ENCODE measurements around the gene WDR45B.
"Not testable (repeated sequence)": the region's sequence is repeated elsewhere in the genome, so short reads cannot be mapped to it uniquely, and the experiment has no call there.

WDR45B gene

DNA sequence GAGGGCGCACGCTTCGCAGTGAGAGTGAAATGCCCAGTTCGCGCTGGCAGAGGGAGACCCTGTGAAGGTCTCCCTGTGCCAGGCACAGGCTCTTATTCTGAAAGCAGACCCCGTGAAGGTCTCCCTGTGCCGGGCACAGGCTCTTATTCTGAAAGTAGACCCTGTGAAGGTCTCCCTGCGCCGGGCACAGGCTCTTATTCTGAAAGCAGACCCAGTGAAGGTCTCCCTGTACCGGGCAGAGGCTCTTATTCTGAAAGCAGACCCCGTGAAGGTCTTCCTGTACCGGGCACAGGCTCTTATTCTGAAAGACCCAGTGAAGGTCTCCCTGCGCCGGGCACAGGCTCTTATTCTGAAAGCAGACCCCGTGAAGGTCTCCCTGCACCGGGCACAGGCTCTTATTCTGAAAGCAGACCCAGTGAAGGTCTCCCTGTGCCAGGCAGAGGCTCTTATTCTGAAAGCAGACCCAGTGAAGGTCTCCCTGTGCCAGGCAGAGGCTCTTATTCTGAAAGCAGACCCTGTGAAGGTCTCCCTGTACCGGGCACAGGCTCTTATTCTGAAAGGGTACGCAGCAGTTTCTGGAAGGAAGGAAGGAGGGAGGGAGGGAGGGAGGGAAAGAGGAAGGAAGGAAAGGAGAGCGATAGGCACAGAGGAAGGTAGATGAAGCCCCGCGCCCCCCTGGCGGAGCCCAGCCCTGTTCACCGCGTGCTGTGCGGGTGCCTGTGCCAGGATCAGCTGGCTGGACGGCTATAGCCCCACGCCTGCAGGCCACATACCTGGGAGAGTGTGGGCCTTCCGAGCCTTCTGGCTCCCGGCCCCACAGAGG, 55.3 kb downstream of the WDR45B start:
- Histone ChIP-seq H3K9me3 (replicated peaks; ENCODE audit: low read length) (no peaks in the 10 kb centered on the region), H3K36me3 (ENCODE audit: insufficient read depth, low read length) (peaks cover 38% of the 10 kb centered on the region), H3K4me2 (ENCODE audit: low read length) (peak overlapping the region; percentile 98), H3K4me1 (ENCODE audit: control insufficient read depth, insufficient read depth, low read length) (peaks cover 18% of the 10 kb centered on the region), H3K27me3 (ENCODE audit: control insufficient read depth, insufficient read depth, low read length) (no peaks in the 10 kb centered on the region), H3K4me3 (ENCODE audit: low read length) (peak overlapping the region; percentile 73), H3K9ac (ENCODE audit: low read depth, low read length) (peak overlapping the region; percentile 77)

GRCh38 chr17:82592289-82592766, 55.9 kb downstream of the WDR45B start:
- no peaks in the 10 kb centered on the region for H3K27me3 ChIP-seq (ENCODE audit: control insufficient read depth, insufficient read depth, low read length)
- peak overlapping the region; percentile 98 for H3K4me2 ChIP-seq (ENCODE audit: low read length)
- peaks cover 42% of the 10 kb centered on the region for H3K36me3 ChIP-seq (ENCODE audit: insufficient read depth, low read length)
- H3K9me3 ChIP-seq (replicated peaks; ENCODE audit: low read length) = no peaks in the 10 kb centered on the region
- peaks cover 15% of the 10 kb centered on the region for H3K4me1 ChIP-seq (ENCODE audit: control insufficient read depth, insufficient read depth, low read length)
- H3K9ac ChIP-seq (ENCODE audit: low read depth, low read length) = no peak overlapping the region
- no peak overlapping the region for H3K4me3 ChIP-seq (ENCODE audit: low read length)

GRCh38 chr17:82590881-82591539, 57.2 kb downstream of the WDR45B start:
- H3K36me3 ChIP-seq (ENCODE audit: insufficient read depth, low read length) = peaks cover 35% of the 10 kb centered on the region
- peaks cover 15% of the 10 kb centered on the region for H3K4me1 ChIP-seq (ENCODE audit: control insufficient read depth, insufficient read depth, low read length)

GRCh38 chr17:82590216-82590615, 58.0 kb downstream of the WDR45B start:
- Histone ChIP-seq H3K4me3 (ENCODE audit: low read length) (no peak overlapping the region), H3K36me3 (ENCODE audit: insufficient read depth, low read length) (peaks cover 36% of the 10 kb centered on the region), H3K4me2 (ENCODE audit: low read length) (no peak overlapping the region), H3K27me3 (ENCODE audit: control insufficient read depth, insufficient read depth, low read length) (no peaks in the 10 kb centered on the region), H3K9me3 (replicated peaks; ENCODE audit: low read length) (no peaks in the 10 kb centered on the region), H3K9ac (ENCODE audit: low read depth, low read length) (no peak overlapping the region), H3K4me1 (ENCODE audit: control insufficient read depth, insufficient read depth, low read length) (peaks cover 15% of the 10 kb centered on the region)

More at GRCh38 chr17:82590881-82591539, 57.2 kb downstream of the WDR45B start:
- Histone ChIP-seq H3K9me3 (replicated peaks; ENCODE audit: low read length) (no peaks in the 10 kb centered on the region), H3K4me2 (ENCODE audit: low read length) (no peak overlapping the region), H3K9ac (ENCODE audit: low read depth, low read length) (no peak overlapping the region), H3K4me3 (ENCODE audit: low read length) (no peak overlapping the region), H3K27me3 (ENCODE audit: control insufficient read depth, insufficient read depth, low read length) (no peaks in the 10 kb centered on the region)

- Histone ChIP-seq H3K4me3 (ENCODE audit: low read length) (no peak overlapping the region), H3K4me2 (ENCODE audit: low read length) (no peak overlapping the region), H3K27me3 (ENCODE audit: control insufficient read depth, insufficient read depth, low read length) (no peaks in the 10 kb centered on the region), H3K4me1 (ENCODE audit: control insufficient read depth, insufficient read depth, low read length) (peaks cover 15% of the 10 kb centered on the region), H3K9me3 (replicated peaks; ENCODE audit: low read length) (no peaks in the 10 kb centered on the region), H3K36me3 (ENCODE audit: insufficient read depth, low read length) (peaks cover 36% of the 10 kb centered on the region), H3K9ac (ENCODE audit: low read depth, low read length) (no peak overlapping the region)
Measured at GRCh38 chr17:82589851-82590180, 58.4 kb downstream of the WDR45B start.

DNA sequence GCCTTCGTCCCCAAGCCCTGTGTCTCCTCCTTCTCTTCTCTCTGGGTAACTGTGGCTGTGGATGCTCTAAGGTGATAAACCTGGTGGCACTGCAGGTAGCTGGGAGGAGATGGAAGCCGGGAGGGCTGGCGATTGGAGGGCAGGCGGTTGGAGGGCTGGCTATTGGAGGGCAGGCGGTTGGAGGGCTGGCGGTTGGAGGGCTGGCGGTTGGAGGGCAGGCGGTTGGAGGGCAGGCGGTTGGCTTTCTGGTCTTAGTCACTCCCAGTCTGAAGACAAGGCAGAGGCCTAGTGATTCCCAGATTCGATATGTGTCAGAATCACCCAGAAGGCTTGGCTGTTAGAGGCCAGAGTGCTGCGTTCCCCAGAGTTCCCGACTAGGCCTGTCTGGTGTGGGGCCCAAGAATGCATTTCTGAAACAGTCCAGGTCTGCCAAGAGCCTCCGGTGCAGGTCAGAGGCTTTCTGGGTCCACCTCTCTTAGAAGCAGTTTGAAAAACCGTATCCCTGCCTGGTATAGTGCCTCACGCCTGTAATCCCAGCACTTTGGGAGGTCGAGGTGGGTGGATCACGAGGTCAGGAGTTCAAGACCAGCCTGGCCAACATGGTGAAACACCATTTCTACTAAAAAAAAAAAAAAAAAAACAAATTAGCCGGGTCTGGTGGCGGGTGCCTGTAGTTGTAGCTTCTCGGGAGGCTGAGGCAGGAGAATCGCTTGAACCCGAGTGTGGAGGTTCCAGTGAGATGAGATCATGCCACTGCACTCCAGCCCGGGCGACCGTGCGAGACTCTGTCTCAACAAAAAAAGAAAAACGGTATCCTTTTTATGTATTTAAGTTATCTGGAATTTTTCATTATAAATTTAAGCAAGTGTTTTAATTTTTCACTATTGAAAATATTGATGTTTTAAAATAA, 59.7 kb downstream of the WDR45B start:
- no peaks in the 10 kb centered on the region for H3K27me3 ChIP-seq (ENCODE audit: control insufficient read depth, insufficient read depth, low read length)
- no peaks in the 10 kb centered on the region for H3K9me3 ChIP-seq (replicated peaks; ENCODE audit: low read length)
- no peak overlapping the region for H3K4me3 ChIP-seq (ENCODE audit: low read length)
- H3K36me3 ChIP-seq (ENCODE audit: insufficient read depth, low read length) = peaks cover 40% of the 10 kb centered on the region
- H3K4me2 ChIP-seq (ENCODE audit: low read length) = no peak overlapping the region
- H3K9ac ChIP-seq (ENCODE audit: low read depth, low read length) = no peak overlapping the region
- peaks cover 10% of the 10 kb centered on the region for H3K4me1 ChIP-seq (ENCODE audit: control insufficient read depth, insufficient read depth, low read length)

DNA sequence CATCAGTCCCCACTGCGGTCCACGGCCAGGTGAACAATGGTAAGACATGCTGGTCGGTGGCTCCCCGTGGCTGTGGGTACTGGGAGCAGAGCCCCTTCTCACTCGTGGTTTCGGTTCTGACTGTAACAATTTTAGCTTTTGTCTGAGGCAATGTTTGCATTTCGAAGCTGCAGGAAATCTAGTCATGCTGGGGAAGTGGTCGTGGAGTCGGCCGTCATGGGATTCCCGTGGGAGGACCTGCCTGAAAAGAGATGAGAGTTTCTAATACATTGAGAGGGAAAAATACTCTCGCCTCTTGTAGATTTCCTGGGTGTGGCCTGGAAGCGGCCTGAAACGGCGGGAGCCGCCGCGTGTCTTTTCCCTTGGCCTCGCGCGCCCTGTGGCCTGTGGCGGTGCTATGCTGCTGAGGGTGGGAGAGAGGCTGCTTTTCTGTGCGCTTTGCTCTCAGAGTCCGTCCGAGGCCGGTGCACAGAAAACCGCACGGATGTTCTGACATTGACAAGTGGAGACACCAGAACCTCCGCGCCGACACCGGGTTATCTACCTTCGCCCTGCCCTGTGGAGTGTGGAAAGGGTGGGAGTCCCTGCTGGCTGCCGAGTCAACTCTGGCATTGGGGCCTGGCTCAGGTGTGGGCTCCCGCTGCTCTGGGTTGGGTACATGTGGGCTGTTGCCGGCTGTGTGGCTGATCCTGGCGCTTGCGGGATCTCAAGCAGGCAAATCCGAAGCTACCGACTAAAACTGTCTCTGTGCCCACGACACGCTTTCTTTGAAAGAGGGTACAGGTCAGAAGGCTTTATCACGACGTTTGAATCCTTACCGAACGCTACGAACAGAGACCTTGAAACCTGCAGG, 60.8 kb downstream of the WDR45B start:
- H3K4me2 ChIP-seq (ENCODE audit: low read length) = no peak overlapping the region
- H3K9me3 ChIP-seq (replicated peaks; ENCODE audit: low read length) = no peaks in the 10 kb centered on the region
- H3K27me3 ChIP-seq (ENCODE audit: control insufficient read depth, insufficient read depth, low read length) = no peaks in the 10 kb centered on the region
- peaks cover 6% of the 10 kb centered on the region for H3K4me1 ChIP-seq (ENCODE audit: control insufficient read depth, insufficient read depth, low read length)
- H3K36me3 ChIP-seq (ENCODE audit: insufficient read depth, low read length) = peaks cover 44% of the 10 kb centered on the region
- no peak overlapping the region for H3K9ac ChIP-seq (ENCODE audit: low read depth, low read length)
- no peak overlapping the region for H3K4me3 ChIP-seq (ENCODE audit: low read length)

- H3K27me3 ChIP-seq (ENCODE audit: control insufficient read depth, insufficient read depth, low read length) = no peaks in the 10 kb centered on the region
- peaks cover 6% of the 10 kb centered on the region for H3K4me1 ChIP-seq (ENCODE audit: control insufficient read depth, insufficient read depth, low read length)
- peaks cover 44% of the 10 kb centered on the region for H3K36me3 ChIP-seq (ENCODE audit: insufficient read depth, low read length)
- no peak overlapping the region for H3K9ac ChIP-seq (ENCODE audit: low read depth, low read length)
- no peak overlapping the region for H3K4me3 ChIP-seq (ENCODE audit: low read length)
- no peaks in the 10 kb centered on the region for H3K9me3 ChIP-seq (replicated peaks; ENCODE audit: low read length)
- no peak overlapping the region for H3K4me2 ChIP-seq (ENCODE audit: low read length)
Measured at GRCh38 chr17:82586576-82587233, 61.5 kb downstream of the WDR45B start.

- not testable (repeated sequence) for H3K4me3 ChIP-seq (ENCODE audit: low read length); H3K27me3 ChIP-seq (ENCODE audit: control insufficient read depth, insufficient read depth, low read length); H3K9ac ChIP-seq (ENCODE audit: low read depth, low read length); H3K9me3 ChIP-seq (replicated peaks; ENCODE audit: low read length); H3K4me2 ChIP-seq (ENCODE audit: low read length); H3K4me1 ChIP-seq (ENCODE audit: control insufficient read depth, insufficient read depth, low read length)
- H3K36me3 ChIP-seq (ENCODE audit: insufficient read depth, low read length) = peaks cover 38% of the 10 kb centered on the region
Measured at GRCh38 chr17:82585935-82586575, 62.2 kb downstream of the WDR45B start.

- H3K4me1 ChIP-seq (ENCODE audit: control insufficient read depth, insufficient read depth, low read length) = no peaks in the 10 kb centered on the region
- H3K9ac ChIP-seq (ENCODE audit: low read depth, low read length) = no peak overlapping the region
- H3K9me3 ChIP-seq (replicated peaks; ENCODE audit: low read length) = no peaks in the 10 kb centered on the region
- H3K27me3 ChIP-seq (ENCODE audit: control insufficient read depth, insufficient read depth, low read length) = no peaks in the 10 kb centered on the region
- H3K4me2 ChIP-seq (ENCODE audit: low read length) = no peak overlapping the region
- no peak overlapping the region for H3K4me3 ChIP-seq (ENCODE audit: low read length)
- H3K36me3 ChIP-seq (ENCODE audit: insufficient read depth, low read length) = peaks cover 41% of the 10 kb centered on the region
Measured at GRCh38 chr17:82583720-82584234, 64.5 kb downstream of the WDR45B start.
